ENCODE measurements around the gene ZCWPW2. TPM values are rescaled to one million over a fixed set of nuclear protein-coding genes. Genes with fewer than 3 reads are reported as not detected.

ZCWPW2 gene
- total and polyA plus RNA-seq, 9 of the 15 experiments (the other 6 are each of a cell fraction or from before 2014, with no cell fraction given) = 0.10 to 0.77 (median 0.44) TPM

- TF ChIP-seq MBD2 (IDR thresholded peaks at IDR 0.05; ENCODE audit: borderline replicate concordance, low read depth) (no peak), NR1H2 (CRISPR knock-in tag; IDR thresholded peaks at IDR 0.05) (no peak)
Observed at GRCh38 chr3:28315711-28316110, 32.8 kb upstream of the ZCWPW2 start (continued).

GRCh38 chr3:28316226-28316625 lies 32.3 kb upstream of the ZCWPW2 start:
- Histone ChIP-seq H3K4me2 (ENCODE audit: insufficient read depth, low read length) (no peak overlapping the region), H3K79me2 (ENCODE audit: control insufficient read depth, insufficient read depth, low read length) (no peaks in the 10 kb centered on the region), H3K9me1 (ENCODE audit: control insufficient read depth, insufficient read depth, low read length) (no peaks in the 10 kb centered on the region), H3K27ac (ENCODE audit: extremely low read depth, low read depth, low read length) (no peak overlapping the region), H2AFZ (ENCODE audit: low read depth, low read length) (no peak overlapping the region), H3K27me3 (ENCODE audit: control insufficient read depth in 2 of 2, insufficient read depth in 2 of 2, low read length in 2 of 2) (no peaks in the 10 kb centered on the region), H3K4me3 (no peak overlapping the region), H3K4me1 (replicated peaks in 1 of 2; ENCODE audit: control insufficient read depth in 2 of 2, insufficient read depth in 2 of 2, low read length in 2 of 2) (no peaks in the 10 kb centered on the region), H3K9me3 (replicated peaks; ENCODE audit: control insufficient read depth, insufficient read depth, low read depth, low read length) (no peaks in the 10 kb centered on the region), H3K36me3 (ENCODE audit: control insufficient read depth, insufficient read depth, low read length) (peaks cover 31% of the 10 kb centered on the region), H4K20me1 (replicated peaks; ENCODE audit: control insufficient read depth, insufficient read depth, low read length) (no peaks in the 10 kb centered on the region), H3K9ac (ENCODE audit: insufficient read depth in 1 of 2, low read depth in 2 of 2, low read length in 2 of 2) (no peak overlapping the region)
- ATAC-seq (no peak), FAIRE-seq (no peak), DNase-seq (ENCODE audit: extremely low read depth in 1 of 4, low spot score in 3 of 4) (no peak)
- BruUV-seq (replicated peaks) = no TSS peak
- intact Hi-C loops (cut with micrococcal nuclease) = no loop called here
- POLR2A ChIA-PET = interaction anchor here (0.7 kb wide), 1 partner anchor 33 kb away, joined by 4 read pairs; no protein-coding TSS in a partner anchor
- 68% methylated on average over 2 of the region's 2 CpGs for WGBS (ENCODE audit: insufficient coverage, low coverage, missing lambda C conversion rate)
- CTCF ChIA-PET (ENCODE audit: low intra/inter-chr PET ratio) = no interaction called here
- in situ Hi-C loops (cut with MboI) = no loop called here
- TF ChIP-seq E2F6 (IDR thresholded peaks at IDR 0.05; ENCODE audit: borderline replicate concordance in 1 of 2, extremely low read depth in 1 of 2, insufficient read depth in 1 of 2, insufficient read length in 1 of 2, low read depth in 1 of 2, low read length in 1 of 2, poor library complexity in 1 of 2, severe bottlenecking in 1 of 2) (no peak), ZBTB8A (IDR thresholded peaks at IDR 0.05; ENCODE audit: partially characterized antibody) (no peak), ZNF184 (CRISPR knock-in tag; IDR thresholded peaks at IDR 0.05) (no peak), CAMTA2 (CRISPR knock-in tag; conservative IDR thresholded peaks at IDR 0.05) (no peak), BACH1 (tag; IDR thresholded peaks at IDR 0.05) (no peak), USF2 (CRISPR knock-in tag; IDR thresholded peaks at IDR 0.05) (no peak), ZNF253 (CRISPR knock-in tag; conservative IDR thresholded peaks at IDR 0.05) (no peak), XRCC4 (IDR thresholded peaks at IDR 0.05; ENCODE audit: extremely low read depth, insufficient read depth, insufficient read length) (no peak), ZNF639 (CRISPR knock-in tag; conservative IDR thresholded peaks at IDR 0.05 in 1 of 2, IDR thresholded peaks at IDR 0.05 in 1 of 2) (no peak), ZBTB17 (CRISPR knock-in tag; IDR thresholded peaks at IDR 0.05) (no peak), HDAC6 (IDR thresholded peaks at IDR 0.05; ENCODE audit: low read depth, low read length) (no peak), PTBP1 (IDR thresholded peaks at IDR 0.05; ENCODE audit: low read depth, low read length) (no peak), ZNF197 (CRISPR knock-in tag; IDR thresholded peaks at IDR 0.05; ENCODE audit: low read depth) (no peak), RNF2 (IDR thresholded peaks at IDR 0.05) (no peak), NELFE (IDR thresholded peaks at IDR 0.05; ENCODE audit: insufficient read depth, insufficient read length) (no peak), RB1 (IDR thresholded peaks at IDR 0.05; ENCODE audit: low read depth) (no peak)
